Choroid plexus epithelial cell (primary cell): ENCODE measurements around the gene GABRB1.

ENCODE experiments used
- DNase-seq: peaks from one replicate; pipeline ENCODE4 v3.0.0-alpha.2; 2010; ENCODE audit warnings: low read depth
- H3K4me3 ChIP-seq: 2 replicates; pipeline ENCODE4 v1.5.1; 2011; ENCODE audit warnings: low read depth, mild to moderate bottlenecking, control low read depth, low read length, moderate library complexity
- TF ChIP-seq, protein P1 (sequence below): conservative IDR thresholded peaks from 2 replicates; pipeline ENCODE4 v1.5.1; 2011; ENCODE audit warnings: low read depth, mild to moderate bottlenecking, control low read depth, inconsistent platforms, low read length, moderate library complexity

Gene GABRB1

DNA sequence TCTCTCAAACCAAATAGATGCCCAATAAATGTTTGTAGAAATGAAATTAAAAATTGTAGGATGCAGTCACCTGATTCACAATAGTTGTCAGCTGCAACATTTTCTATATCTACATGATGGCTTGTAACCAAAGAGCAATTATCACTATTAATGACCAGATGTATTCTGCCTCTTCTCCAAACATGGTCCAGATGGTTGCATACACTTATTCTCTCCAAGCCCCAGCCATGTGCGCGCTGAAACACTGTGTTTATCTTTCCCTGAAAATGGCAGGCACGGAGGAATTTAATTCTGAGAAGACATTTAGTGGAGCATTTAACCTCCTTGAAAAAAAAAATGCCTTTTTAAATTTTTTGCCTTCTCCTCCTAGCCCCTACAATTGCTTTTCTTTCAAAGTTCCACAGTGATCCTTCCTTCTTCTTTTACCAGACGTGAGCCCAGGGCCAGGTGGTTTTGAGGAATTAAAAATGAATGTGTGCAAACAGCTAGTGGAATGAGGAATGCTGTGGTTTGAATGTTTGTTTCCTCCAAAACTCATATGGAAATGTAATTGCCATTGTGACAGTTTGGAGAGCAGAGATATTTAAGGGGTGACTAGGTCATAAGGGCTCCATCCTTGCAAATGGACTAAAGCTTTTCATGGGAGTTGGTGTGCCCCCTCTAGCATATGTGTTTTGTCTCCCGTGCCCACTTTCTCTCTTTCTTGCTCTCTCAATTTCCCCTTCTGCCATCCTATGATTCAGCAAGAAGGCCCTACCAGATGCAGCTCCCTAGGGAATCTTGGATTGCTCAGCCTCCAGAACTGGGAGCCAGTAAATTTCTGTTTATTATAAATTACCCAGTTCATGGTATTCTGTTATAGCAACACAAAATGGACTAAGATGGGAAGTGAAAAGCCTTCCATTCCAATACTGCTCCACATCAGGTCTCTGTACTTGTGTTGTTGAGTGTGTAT is 136.0 kb downstream of the GABRB1 start:
- no peak overlapping the region for H3K4me3 ChIP-seq
- DNase-seq: no peak
- TF ChIP-seq, protein P1, sequence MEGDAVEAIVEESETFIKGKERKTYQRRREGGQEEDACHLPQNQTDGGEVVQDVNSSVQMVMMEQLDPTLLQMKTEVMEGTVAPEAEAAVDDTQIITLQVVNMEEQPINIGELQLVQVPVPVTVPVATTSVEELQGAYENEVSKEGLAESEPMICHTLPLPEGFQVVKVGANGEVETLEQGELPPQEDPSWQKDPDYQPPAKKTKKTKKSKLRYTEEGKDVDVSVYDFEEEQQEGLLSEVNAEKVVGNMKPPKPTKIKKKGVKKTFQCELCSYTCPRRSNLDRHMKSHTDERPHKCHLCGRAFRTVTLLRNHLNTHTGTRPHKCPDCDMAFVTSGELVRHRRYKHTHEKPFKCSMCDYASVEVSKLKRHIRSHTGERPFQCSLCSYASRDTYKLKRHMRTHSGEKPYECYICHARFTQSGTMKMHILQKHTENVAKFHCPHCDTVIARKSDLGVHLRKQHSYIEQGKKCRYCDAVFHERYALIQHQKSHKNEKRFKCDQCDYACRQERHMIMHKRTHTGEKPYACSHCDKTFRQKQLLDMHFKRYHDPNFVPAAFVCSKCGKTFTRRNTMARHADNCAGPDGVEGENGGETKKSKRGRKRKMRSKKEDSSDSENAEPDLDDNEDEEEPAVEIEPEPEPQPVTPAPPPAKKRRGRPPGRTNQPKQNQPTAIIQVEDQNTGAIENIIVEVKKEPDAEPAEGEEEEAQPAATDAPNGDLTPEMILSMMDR: no peak

DNA sequence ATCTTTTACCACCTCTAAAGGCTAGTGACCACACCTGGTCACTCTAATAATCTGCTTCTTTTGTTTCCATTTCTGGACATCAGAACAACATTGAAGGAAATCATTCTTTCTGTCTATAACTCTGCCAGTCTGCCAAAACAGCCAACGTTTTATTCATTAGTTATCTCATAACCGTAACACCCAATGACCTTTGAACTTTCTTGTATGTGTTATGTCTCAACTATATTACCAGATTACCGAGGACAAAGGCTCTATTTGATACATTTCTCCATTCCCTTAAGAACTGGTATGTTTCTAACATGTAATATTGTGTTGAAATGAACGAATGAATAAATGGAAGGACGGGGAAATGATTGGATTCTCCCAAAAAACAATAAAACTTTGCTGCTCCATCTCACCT is 152.7 kb downstream of the GABRB1 start:
- TF ChIP-seq, protein P1: no peak
- H3K4me3 ChIP-seq: no peak overlapping the region
- no peak for DNase-seq

DNA sequence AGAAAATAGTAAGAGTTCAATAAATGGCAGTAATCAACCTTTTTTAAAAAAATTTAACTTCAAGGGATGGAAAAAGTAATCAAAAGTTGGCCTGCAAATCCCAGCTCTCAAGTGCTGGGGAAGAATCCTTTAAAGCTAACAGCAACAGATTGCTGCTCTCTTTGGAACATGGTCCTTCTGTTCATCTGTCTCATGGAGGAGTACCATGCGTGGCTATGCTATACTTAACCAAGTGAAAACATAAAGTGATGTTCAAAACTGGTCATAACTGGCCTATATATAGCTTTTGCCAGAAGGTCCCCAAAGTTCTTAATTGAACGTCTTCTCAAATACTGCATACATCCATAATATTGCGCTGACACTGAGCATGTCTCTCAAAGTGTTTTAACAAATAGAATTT is 154.4 kb downstream of the GABRB1 start:
- DNase-seq: no peak
- no peak overlapping the region for H3K4me3 ChIP-seq
- TF ChIP-seq, protein P1: no peak

DNA sequence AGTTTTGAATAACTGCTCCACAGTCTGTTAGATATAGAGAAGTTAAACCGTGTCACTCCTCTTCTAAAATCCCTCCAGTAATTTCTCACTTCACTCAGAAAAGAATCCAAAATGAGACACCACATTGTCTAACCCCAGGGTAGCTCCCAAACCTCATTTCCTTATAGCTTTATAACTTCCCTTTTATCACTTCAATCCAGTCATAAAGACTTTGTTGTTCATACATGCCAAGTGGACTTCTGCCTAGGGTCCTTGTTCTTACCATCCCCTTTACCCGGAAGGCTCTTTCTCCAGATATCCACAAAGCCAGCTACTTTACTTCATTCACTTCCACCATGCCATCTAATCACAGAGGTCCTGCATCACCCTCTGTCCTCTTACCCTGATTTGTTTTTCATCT is 156.2 kb downstream of the GABRB1 start:
- DNase-seq: no peak
- no peak overlapping the region for H3K4me3 ChIP-seq
- TF ChIP-seq, protein P1: no peak

DNA sequence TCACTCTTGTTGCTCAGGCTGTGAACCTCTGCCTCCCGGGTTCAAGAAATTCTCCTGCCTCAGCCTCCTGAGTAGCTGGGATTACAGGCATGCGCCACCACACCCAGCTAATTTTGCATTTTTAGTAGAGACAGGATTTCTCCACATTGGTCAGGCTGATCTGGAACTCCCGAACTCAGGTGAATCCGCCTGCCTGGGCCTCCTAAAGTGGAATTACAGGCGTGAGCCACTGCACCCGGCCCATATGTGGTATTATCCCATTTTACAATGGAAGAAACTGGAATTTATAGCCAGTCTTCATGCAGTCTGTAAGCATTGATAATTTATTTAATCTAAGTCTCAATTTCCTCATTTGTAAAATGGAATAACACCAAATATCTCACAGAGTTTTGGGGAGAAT is 161.8 kb downstream of the GABRB1 start:
- TF ChIP-seq, protein P1: no peak
- H3K4me3 ChIP-seq: no peak overlapping the region
- no peak for DNase-seq

DNA sequence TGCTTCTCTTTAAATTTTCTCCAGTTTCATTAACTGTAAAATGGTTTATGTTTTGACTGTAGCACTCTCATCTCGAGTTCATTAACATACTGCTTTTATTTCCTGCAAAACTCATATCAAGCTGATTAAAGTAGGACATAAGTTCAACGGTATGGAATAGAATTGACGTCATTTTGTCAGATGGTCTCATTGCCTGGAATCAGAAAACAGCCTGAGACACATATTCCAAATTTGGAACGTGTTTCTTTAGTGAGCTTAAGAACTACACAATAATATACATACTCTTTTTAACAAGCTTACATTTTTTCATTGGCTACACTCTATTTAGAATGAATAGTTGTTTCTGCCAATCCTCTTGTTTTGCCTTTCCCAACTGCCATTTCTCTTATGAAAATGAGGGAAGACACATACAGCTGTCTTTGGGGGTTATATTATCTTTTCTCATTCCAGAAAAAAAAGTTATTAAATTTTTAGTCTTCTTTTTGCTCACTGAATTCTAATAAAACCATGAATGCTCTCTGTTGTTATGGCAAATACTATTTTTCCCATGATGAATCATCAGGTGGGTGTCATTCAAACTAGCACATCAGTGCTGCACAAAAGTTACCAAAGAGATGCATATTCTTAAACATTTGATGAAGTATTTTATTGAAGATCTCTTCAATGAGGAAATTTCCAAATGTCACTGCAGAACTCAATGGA is 162.8 kb downstream of the GABRB1 start:
- no peak overlapping the region for H3K4me3 ChIP-seq
- peak; percentile 22 for DNase-seq
- TF ChIP-seq, protein P1: no peak
